Thymus (tissue), 11 donors: ENCODE data around the gene CNP. TPM values are rescaled to one million over a fixed set of nuclear protein-coding genes. Genes with fewer than 3 reads are reported as not detected.

Experiments
- DNase-seq, 9 donors: peaks; one replicate each; pipeline ENCODE4 v3.0.0-alpha.2; 2013; ENCODE audit warnings: low spot score in 9 of 9, low read depth in 6 of 9, missing footprints in 1 of 9
- H3K27ac ChIP-seq, 2 donors: one replicate each; pipeline ENCODE4 v1.5.1; 2013; ENCODE audit warnings: control low read depth in 1 of 2, low read depth in 1 of 2, low read length in 1 of 2, mild to moderate bottlenecking in 1 of 2, moderate library complexity in 1 of 2
- H3K27me3 ChIP-seq, 2 donors: one replicate each; pipeline ENCODE4 v1.5.1; 2013; ENCODE audit warnings: low read length in 1 of 2; ENCODE audit not compliant: control insufficient read depth in 2 of 2, insufficient read depth in 1 of 2
- H3K36me3 ChIP-seq, 2 donors: one replicate each; pipeline ENCODE4 v1.5.1; 2013; ENCODE audit warnings: low read length in 1 of 2, mild to moderate bottlenecking in 1 of 2, moderate library complexity in 1 of 2; ENCODE audit not compliant: control insufficient read depth in 2 of 2, insufficient read depth in 2 of 2
- H3K4me1 ChIP-seq, 2 donors: one replicate each; pipeline ENCODE4 v1.5.1; 2013; ENCODE audit warnings: low read length in 2 of 2; ENCODE audit not compliant: control insufficient read depth in 2 of 2, insufficient read depth in 2 of 2
- H3K4me3 ChIP-seq, 2 donors: one replicate each; pipeline ENCODE4 v1.5.1; 2013; ENCODE audit warnings: low read length in 2 of 2, control low read depth in 1 of 2, mild to moderate bottlenecking in 1 of 2
- H3K9me3 ChIP-seq, 2 donors: one replicate each; pipeline ENCODE4 v1.5.1; 2013; ENCODE audit warnings: low read length in 1 of 2, mild to moderate bottlenecking in 1 of 2; ENCODE audit not compliant: control insufficient read depth in 2 of 2, insufficient read depth in 1 of 2
- WGBS: extraction: QIAGEN DNeasy Blood & Tissue Kit; methylation state at CpG from one replicate; pipeline ENCODE4 v1.1.7; 2013; 5-methylcytosine and 5-hydroxymethylcytosine counted together
- polyA plus RNA-seq: library from polyadenylated mRNA; stranded (reverse); fragments of 200-250 nt; gene quantifications from one replicate; pipeline ENCODE4 v1.2.3, GENCODE V29; 2013
- total RNA-seq: library from RNA; stranded (reverse); fragments of 120-200 nt; gene quantifications from one replicate; pipeline ENCODE4 v1.2.4, GENCODE V29; 2013
- donor health status: healthy.

Gene CNP
- total and polyA plus RNA-seq, 2 donors = 35.9 to 46.0 TPM

- Histone ChIP-seq H3K27ac (no peak overlapping the region), H3K4me1 (peaks cover 0 to 4% of the 10 kb centered on the region in 2 donors), H3K27me3 (no peaks in the 10 kb centered on the region), H3K4me3 (no peak overlapping the region), H3K36me3 (peaks cover 83 to 87% of the 10 kb centered on the region in 2 donors), H3K9me3 (no peaks in the 10 kb centered on the region)
- no peak for DNase-seq
- WGBS = 97% methylated on average over 9 of the region's 9 CpGs
Measured at GRCh38 chr17:41975099-41976083, 8.8 kb downstream of the CNP start.

DNA sequence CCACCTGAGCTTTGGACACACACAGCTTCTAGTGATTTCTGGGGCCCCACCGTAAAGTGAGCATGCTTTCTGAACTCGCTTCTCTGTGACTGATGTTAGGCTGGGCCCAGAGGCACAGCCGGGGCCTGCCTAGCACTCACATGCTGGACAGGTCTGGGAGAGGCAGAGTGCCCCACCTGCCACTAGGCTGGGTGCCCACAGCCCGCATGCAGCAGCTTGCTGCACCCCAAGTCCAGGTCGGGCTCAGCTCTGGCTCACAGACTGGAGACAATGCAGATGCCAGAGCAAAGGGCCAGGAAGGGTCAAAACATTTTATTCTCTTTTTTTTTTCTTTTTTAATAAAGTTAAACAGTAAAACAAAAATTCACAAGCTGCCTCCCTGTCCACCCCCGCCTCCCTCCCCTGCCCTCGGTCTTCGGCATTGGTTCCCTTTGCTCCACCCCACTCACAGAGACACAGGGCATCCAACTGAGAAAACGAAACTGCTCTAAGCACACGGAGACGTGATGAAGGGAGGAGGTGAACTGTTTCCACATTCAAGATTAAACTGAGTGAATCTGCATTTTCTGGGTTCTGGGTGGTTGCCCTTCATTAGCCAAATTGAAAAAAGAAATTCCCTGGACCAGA is 9.7 kb downstream of the CNP start:
- Histone ChIP-seq H3K4me1 (no peaks in the 10 kb centered on the region), H3K4me3 (no peak overlapping the region), H3K9me3 (no peaks in the 10 kb centered on the region), H3K36me3 (peaks cover 88 to 92% of the 10 kb centered on the region in 2 donors), H3K27me3 (no peaks in the 10 kb centered on the region), H3K27ac (no peak overlapping the region)
- DNase-seq = no peak
- WGBS = 90% methylated on average over 11 of the region's 11 CpGs

- Histone ChIP-seq H3K27ac (peak overlapping the region in 1 of 2 donors; percentile 46), H3K9me3 (no peaks in the 10 kb centered on the region), H3K4me3 (no peak overlapping the region), H3K27me3 (no peaks in the 10 kb centered on the region), H3K4me1 (no peaks in the 10 kb centered on the region), H3K36me3 (peaks cover 89 to 91% of the 10 kb centered on the region in 2 donors)
- no peak for DNase-seq
- 95% methylated on average over 4 of the region's 4 CpGs for WGBS
Measured at GRCh38 chr17:41977991-41978390, 11.4 kb downstream of the CNP start.

GRCh38 chr17:41982026-41982760 is 15.6 kb downstream of the CNP start:
- H3K27me3 ChIP-seq = no peaks in the 10 kb centered on the region
- peak in 1 of 9 donors; percentile 21 for DNase-seq
- H3K36me3 ChIP-seq = peaks cover 84 to 85% of the 10 kb centered on the region in 2 donors
- H3K4me3 ChIP-seq = no peak overlapping the region
- no peaks in the 10 kb centered on the region for H3K4me1 ChIP-seq
- 95% methylated on average over 14 of the region's 14 CpGs for WGBS
- no peaks in the 10 kb centered on the region for H3K9me3 ChIP-seq
- no peak overlapping the region for H3K27ac ChIP-seq

DNA sequence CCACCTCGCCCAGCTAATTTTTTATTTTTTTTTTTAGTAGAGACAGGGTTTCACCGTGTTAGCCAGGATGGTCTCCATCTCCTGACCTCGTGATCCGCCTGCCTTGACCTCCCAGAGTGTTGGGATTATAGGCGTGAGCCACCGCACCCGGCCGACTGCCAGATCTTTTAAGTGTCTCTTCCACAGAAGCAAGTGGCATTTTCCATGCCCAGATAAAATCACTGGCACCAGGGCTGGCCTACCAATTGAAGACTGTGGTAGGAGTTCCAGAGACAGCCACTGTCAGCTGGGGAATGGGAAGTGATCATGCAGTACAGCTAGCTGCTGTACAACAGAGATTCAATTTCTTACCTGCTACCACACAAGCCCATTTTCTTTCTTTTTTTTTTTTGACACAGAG is 17.9 kb downstream of the CNP start:
- Histone ChIP-seq H3K36me3 (peaks cover 87 to 89% of the 10 kb centered on the region in 2 donors), H3K9me3 (no peaks in the 10 kb centered on the region), H3K4me3 (no peak overlapping the region), H3K4me1 (no peaks in the 10 kb centered on the region), H3K27me3 (no peaks in the 10 kb centered on the region), H3K27ac (no peak overlapping the region)
- 97% methylated on average over 8 of the region's 8 CpGs for WGBS
- no peak for DNase-seq

GRCh38 chr17:41985919-41986318 is 19.3 kb downstream of the CNP start:
- Histone ChIP-seq H3K4me3 (no peak overlapping the region), H3K27me3 (no peaks in the 10 kb centered on the region), H3K36me3 (peaks cover 84 to 92% of the 10 kb centered on the region in 2 donors), H3K9me3 (no peaks in the 10 kb centered on the region), H3K27ac (no peak overlapping the region), H3K4me1 (no peaks in the 10 kb centered on the region)
- WGBS = 96% methylated on average over 8 of the region's 8 CpGs
- no peak for DNase-seq

DNA sequence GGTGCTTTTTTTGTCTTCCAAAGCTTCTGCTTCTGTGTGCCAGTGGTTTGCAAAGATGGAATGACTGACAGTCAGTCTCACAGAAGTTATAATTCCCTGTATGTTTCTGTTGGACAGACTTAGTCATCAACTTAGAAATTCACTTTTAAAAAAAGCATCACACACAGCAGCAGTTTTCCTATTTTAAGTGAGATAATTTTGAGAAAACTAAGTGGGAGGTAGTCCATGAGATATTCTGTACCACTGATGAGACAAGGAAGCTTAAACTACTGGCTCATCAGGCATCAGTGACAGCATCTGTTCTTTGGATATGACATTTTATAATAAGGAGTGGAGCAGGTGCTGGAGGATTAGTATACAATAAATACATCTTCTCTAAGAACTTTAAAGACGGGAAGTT is 20.0 kb downstream of the CNP start:
- H3K27me3 ChIP-seq = no peaks in the 10 kb centered on the region
- WGBS = 97% methylated on average over 1 of the region's 1 CpG
- H3K4me1 ChIP-seq = no peaks in the 10 kb centered on the region
- no peaks in the 10 kb centered on the region for H3K9me3 ChIP-seq
- no peak overlapping the region for H3K4me3 ChIP-seq
- H3K36me3 ChIP-seq = peaks cover 79 to 92% of the 10 kb centered on the region in 2 donors
- no peak overlapping the region for H3K27ac ChIP-seq
- DNase-seq = no peak

DNA sequence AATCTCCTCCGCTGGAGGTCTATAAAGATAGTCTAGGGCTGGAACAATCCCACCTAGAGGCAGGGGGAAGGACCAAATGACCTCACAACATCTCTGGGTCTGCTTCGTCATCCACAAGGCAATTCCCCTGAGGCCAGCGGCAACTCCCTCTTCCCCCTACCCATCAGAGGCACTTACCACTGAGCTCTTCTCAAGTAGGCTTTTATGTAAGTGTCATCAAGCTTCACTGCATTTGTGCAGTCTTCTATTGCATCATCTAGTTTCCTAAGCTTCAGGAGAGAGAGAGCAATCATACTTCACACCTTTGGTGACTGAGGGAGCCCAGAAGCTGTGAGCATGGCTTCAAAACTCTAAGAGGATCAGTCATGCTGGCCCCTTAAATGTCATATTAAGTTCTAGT is 21.0 kb downstream of the CNP start:
- H3K27ac ChIP-seq = no peak overlapping the region
- no peaks in the 10 kb centered on the region for H3K27me3 ChIP-seq
- H3K4me3 ChIP-seq = no peak overlapping the region
- DNase-seq = no peak
- H3K9me3 ChIP-seq = no peaks in the 10 kb centered on the region
- over 99% methylated on average over 3 of the region's 3 CpGs for WGBS
- H3K36me3 ChIP-seq = peaks cover 80 to 92% of the 10 kb centered on the region in 2 donors
- H3K4me1 ChIP-seq = no peaks in the 10 kb centered on the region
